Caki2 (cell line): Measurements from ENCODE around the gene ENAH. TPM values are rescaled to one million over a fixed set of nuclear protein-coding genes. Genes with fewer than 3 reads are reported as not detected.
"Not testable (repeated sequence)": the region's sequence is repeated elsewhere in the genome, so short reads cannot be mapped to it uniquely, and the experiment has no call there.

ENCODE experiments used
- DNase-seq: peaks from one replicate; pipeline ENCODE4 v3.0.0-alpha.2; 2015; ENCODE audit warnings: low read depth
- in situ Hi-C: cut with HindIII; loops from 2 replicates; pipeline ENCODE4 v1.10.0; 2016; ENCODE audit warnings: low sequenced_read_pairs, low pct_unique_long_range_greater_than_20kb, mixed read lengths
- total RNA-seq: library from RNA; depleted of rRNA; stranded (reverse); fragments of >200 nt; shearing (Covaris generic); gene quantifications from 2 replicates; pipeline ENCODE4 v1.2.3, GENCODE V29; 2014; ENCODE audit warnings: low replicate concordance

Gene ENAH
- total RNA-seq, 1 experiment from 2014 or later: 69.6 TPM

DNA sequence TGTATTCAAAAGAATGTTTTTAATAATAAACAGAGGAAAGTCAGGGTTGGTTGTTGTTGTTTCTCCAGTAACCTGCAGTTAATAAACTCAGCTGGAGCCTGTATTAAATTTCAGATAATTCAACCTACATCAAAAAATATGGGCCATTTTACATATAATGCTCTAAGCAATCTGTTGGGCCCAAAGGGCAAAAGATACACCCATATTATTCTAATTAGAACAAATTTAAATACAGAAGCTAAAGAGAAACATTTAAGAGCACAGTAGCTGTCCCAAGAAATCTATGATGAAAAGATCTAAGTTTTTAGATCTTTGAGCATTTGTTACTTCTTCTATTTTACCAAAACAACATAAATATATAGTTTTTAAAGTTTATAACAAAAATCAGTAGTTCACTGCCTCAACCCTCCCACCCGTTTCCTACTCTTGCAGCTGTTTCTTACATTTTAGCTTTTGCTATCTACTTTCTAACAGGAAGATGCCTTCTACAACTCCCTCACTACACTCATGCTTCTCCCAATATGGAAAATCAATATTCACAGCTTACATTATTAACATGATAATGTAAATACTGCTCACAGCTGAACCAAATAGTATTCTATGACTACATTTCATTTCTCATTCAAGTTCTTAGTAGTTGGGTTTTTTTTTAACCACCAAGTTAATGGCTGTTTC lies 130.2 kb downstream of the ENAH start:
- DNase-seq: no peak
- in situ Hi-C loops: no loop called here

- no peak for DNase-seq
- in situ Hi-C loops: no loop called here
These were observed 132.2 kb downstream of the ENAH start for GRCh38 chr1:225520587-225521227.

DNA sequence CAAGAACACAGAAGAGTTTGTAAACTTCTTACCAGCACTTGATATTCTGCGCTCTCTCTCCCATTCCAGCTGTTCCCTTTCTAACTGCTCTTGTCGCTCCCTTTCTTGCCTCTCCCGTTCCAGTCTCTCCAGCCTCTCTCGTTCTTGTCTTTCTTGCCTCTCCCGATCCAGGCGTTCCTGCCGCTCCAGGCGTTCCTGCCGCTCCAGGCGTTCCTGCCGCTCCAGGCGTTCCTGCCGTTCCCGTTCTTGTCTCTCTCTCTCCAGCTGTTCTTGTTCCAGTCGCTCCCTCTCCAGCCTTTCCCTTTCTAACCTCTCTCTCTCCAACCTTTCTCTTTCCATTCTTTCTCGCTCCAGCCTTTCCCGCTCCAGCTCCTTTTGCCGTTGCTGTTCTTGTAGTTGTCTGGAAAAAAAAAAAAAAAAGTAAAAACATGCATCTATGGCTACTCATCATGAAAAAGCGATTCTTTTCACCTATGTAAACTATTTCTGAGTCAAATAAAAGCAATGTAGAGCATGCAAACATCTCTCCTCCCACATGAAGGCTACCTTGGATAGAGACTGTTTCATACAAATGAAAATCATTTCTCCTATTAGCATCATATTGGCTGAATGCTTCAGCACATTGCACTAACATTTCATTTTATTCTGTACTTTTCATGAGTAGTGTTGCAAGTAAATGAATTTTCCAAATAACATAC lies 133.6 kb downstream of the ENAH start:
- no peak for DNase-seq
- in situ Hi-C loops: no loop called here

DNA sequence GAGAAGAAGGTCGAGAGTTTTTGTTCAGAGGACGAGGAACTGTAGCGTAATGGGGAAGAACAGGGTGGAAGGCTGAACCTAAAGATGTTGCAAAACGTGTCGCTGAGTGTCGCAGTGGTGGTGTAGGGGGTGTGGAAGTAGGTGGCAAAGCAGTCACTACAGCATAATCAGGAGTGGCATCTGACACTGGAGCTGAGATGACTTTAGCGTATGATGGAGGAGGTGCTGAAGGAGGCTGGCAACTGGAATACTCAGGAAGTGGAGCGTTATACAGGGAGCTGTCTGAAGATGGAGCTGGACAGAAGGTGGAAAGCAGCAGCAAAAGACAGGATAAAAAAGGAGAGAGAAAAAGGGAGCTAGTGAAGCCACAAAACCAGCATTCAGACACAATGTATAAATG lies 135.2 kb downstream of the ENAH start:
- in situ Hi-C loops: no loop called here

DNA sequence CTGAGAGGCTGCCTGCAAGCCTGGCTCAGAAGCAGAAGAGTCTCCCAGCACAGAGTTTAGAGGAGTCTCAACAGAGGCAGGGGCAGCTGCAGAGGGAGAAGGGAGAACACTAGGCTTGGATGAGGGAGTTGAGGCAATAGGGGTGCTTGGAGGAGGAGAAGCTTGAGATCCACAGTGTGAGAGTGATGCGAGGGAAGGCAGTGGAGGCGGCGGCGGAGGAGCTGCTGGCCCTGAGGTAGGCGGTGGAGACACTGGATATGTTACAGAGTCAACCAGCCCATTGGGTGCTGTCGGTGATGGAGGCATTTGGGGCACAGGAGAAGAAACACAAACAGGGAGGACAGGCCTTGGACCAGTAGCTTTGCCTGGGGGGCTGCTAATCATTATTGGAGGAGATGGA lies 135.7 kb downstream of the ENAH start:
- DNase-seq: no peak
- in situ Hi-C loops: no loop called here

More for the DNA sequence above, 135.2 kb downstream of the ENAH start:
- peak; percentile 24 for DNase-seq

GRCh38 chr1:225514671-225515081 lies 138.2 kb downstream of the ENAH start:
- DNase-seq: no peak
- in situ Hi-C loops: no loop called here

GRCh38 chr1:225513576-225513975 lies 139.3 kb downstream of the ENAH start:
- in situ Hi-C loops, DNase-seq: not testable (repeated sequence)

DNA sequence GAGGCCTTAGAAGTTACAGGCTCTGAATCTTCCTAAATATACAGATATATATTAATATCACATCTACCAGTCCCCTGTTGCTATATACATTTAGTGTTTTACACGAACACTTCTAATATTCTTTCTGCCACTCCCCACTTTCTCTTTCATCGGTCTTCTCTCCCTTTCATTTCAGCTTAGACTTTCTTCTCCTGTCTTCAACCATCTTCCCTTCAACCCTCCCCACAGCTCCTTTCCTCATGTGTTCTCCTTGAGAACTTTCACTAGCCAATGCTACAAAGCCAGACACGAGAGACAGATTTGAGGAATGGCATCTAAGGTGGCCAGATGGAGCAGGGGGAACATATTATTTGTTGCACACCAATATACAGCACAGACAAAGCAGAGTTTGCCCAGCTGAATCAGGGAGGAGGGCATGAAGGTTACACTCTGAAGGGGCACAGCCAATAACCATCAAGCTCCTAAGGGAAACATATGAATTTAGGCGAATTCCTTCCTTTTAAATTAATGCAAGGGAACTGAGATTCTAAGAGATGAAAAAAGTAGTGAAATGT lies 141.0 kb downstream of the ENAH start:
- in situ Hi-C loops: no loop called here
- no peak for DNase-seq

- in situ Hi-C loops, DNase-seq: not testable (repeated sequence)
These were observed 142.2 kb downstream of the ENAH start for GRCh38 chr1:225510740-225511139.

- peak; percentile 30 for DNase-seq
- in situ Hi-C loops: no loop called here
These were observed 143.2 kb downstream of the ENAH start for GRCh38 chr1:225509770-225510169.

GRCh38 chr1:225509376-225509707 lies 143.6 kb downstream of the ENAH start:
- in situ Hi-C loops: no loop called here
- peak; percentile 22 for DNase-seq

DNA sequence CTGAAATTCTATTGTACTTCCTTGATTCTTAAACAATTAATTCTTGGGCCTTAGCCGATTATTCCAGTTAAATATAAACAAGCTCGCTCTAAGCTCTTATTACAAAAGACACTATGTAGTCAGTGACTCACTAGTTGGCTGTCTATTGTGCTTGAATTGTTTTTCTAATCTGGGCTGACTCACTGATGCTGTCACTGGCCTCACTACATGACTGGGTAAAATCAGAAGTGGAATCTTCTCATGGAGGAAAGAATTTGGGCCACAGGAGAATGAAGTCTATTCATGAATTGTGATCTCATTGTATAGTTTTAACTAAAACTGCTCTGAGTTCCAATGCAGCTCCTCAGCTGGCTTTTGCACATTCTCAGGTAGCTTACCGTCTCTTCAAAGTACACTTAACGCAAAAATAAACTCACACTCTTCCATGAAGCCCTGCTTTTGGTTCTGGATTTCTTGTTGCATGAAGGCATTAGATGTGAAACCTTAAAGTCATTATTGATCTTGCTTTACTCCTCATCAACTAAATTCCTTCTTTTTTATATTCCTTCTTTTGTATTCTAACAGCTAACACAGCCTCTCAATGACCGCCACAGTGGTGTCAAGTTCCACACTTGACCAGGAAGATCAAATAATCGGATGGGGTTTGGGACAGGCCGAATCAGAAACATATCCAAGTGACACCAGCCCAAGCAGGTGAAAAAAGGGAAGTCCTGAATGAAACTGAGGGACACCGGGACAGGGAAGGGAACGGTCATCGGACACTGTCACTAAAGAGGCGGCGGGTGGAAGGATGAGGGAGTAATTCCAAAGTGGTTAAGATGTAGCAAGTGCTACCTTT lies 144.2 kb downstream of the ENAH start:
- peak; percentile 96 for DNase-seq
- in situ Hi-C loops: no loop called here

- in situ Hi-C loops: no loop called here
- no peak for DNase-seq
These were observed 146.2 kb downstream of the ENAH start for GRCh38 chr1:225506727-225507126.

GRCh38 chr1:225504776-225505175 lies 148.1 kb downstream of the ENAH start:
- in situ Hi-C loops: no loop called here
- no peak for DNase-seq

DNA sequence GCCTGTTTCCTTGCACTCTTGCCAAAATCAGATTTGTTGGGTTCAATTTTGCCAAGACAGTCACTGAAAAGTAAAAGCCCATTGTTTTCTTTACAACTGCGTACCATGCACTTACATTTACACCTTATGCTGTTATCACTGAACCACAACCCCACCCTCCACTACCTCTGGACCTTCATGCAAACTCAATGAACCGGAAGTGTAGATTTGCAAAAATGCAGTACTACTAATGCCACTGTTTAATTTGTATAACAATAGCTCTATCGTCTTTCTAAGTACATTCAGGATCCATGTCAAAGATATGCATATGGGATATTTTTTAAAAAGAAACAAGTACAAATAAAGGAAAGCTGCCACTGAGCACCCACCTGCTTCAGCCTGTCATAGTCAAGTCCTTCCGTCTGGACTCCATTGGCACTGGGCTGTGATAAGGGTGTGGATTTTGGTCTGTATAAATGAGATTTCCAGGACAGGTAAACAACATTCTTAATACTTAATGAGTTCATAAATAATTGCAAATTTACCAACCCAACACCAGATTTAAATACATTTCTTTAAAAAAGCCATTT lies 152.2 kb downstream of the ENAH start:
- no peak for DNase-seq
- in situ Hi-C loops: no loop called here

- in situ Hi-C loops: loop anchor here (10.0 kb wide), 1 partner anchor 276 kb away; the partner anchor contains the start of gene SRP9
These were observed 154.3 kb downstream of the ENAH start for GRCh38 chr1:225498549-225499136.

GRCh38 chr1:225494789-225495359 lies 158.0 kb downstream of the ENAH start:
- in situ Hi-C loops: loop anchor here (10.0 kb wide), 1 partner anchor 280 kb away; the partner anchor contains the start of gene SRP9
- DNase-seq: no peak

More at GRCh38 chr1:225498549-225499136, 154.3 kb downstream of the ENAH start:
- DNase-seq: no peak
